CD14-positive monocyte (primary cell): Measurements from ENCODE around the gene PAFAH1B2. TPM values are rescaled to one million over a fixed set of nuclear protein-coding genes. Genes with fewer than 3 reads are reported as not detected.
"Not testable (repeated sequence)": the region's sequence is repeated elsewhere in the genome, so short reads cannot be mapped to it uniquely, and the experiment has no call there.

Source experiments
- DNase-seq, 3 donors: peaks; one replicate each; pipeline ENCODE4 v3.0.0-alpha.2; 2011 to 2022
- H2AFZ ChIP-seq: 2 replicates; pipeline ENCODE4 v1.6.0; 2012; ENCODE audit warnings: mild to moderate bottlenecking, low read depth, low read length, inconsistent platforms; ENCODE audit not compliant: insufficient read depth, poor library complexity, severe bottlenecking
- H3K27ac ChIP-seq, 2 donors: 1 replicate in 1 of 2; 2 replicates in 1 of 2; pipeline ENCODE4 v1.5.1; 2012 to 2013; ENCODE audit warnings: low read length in 2 of 2, control low read depth in 1 of 2, inconsistent platforms in 1 of 2, low read depth in 1 of 2, mild to moderate bottlenecking in 1 of 2
- H3K27me3 ChIP-seq, 2 donors: one replicate each; pipeline versions ENCODE4 v1.6.0 to v1.6.1; 2011 to 2013; ENCODE audit warnings: low read length in 2 of 2; ENCODE audit not compliant: control insufficient read depth in 2 of 2, insufficient read depth in 2 of 2
- H3K36me3 ChIP-seq, 2 donors: replicated peaks in 1 of 2; 1 replicate in 1 of 2; 2 replicates in 1 of 2; pipeline versions ENCODE4 v1.5.1 to v1.6.1; 2012 to 2013; ENCODE audit warnings: low read length in 2 of 2, control low read depth in 1 of 2, inconsistent platforms in 1 of 2, mild to moderate bottlenecking in 1 of 2; ENCODE audit not compliant: insufficient read depth in 2 of 2, control insufficient read depth in 1 of 2
- H3K4me1 ChIP-seq, 2 donors: 1 replicate in 1 of 2; 2 replicates in 1 of 2; pipeline versions ENCODE4 v1.5.1 to v1.6.1; 2012 to 2013; ENCODE audit warnings: low read length in 2 of 2, control low read depth in 1 of 2, inconsistent platforms in 1 of 2, mild to moderate bottlenecking in 1 of 2, moderate library complexity in 1 of 2; ENCODE audit not compliant: insufficient read depth in 2 of 2, control insufficient read depth in 1 of 2
- H3K4me2 ChIP-seq: replicated peaks from 2 replicates; pipeline ENCODE3; 2012; ENCODE audit warnings: low read length, moderate library complexity, mild to moderate bottlenecking; ENCODE audit not compliant: poor library complexity, severe bottlenecking; ENCODE audit errors: extremely low read depth
- H3K4me3 ChIP-seq, 3 experiments: fragments of 200-600 bp in 1 of 3; sonication (generic) in 1 of 3; replicated peaks in 1 of 3; 1 replicate in 2 of 3; 2 replicates in 1 of 3; pipeline ENCODE4 v1.5.1; 2011 to 2013; ENCODE audit warnings: low read length in 3 of 3, mild to moderate bottlenecking in 3 of 3, control low read depth in 2 of 3, low read depth in 2 of 3, inconsistent platforms in 1 of 3, moderate library complexity in 1 of 3
- H3K79me2 ChIP-seq: 2 replicates; pipeline ENCODE4 v1.6.0; 2012; ENCODE audit warnings: mild to moderate bottlenecking, control low read depth, inconsistent platforms, low read length, moderate library complexity; ENCODE audit not compliant: insufficient read depth
- H3K9ac ChIP-seq: 2 replicates; pipeline ENCODE4 v1.6.0; 2017; ENCODE audit warnings: low read length, mild to moderate bottlenecking; ENCODE audit not compliant: insufficient read depth, poor library complexity, severe bottlenecking
- H3K9me3 ChIP-seq, 2 donors: replicated peaks in 1 of 2; 1 replicate in 1 of 2; 2 replicates in 1 of 2; pipeline versions ENCODE4 v1.5.1 to v1.6.1; 2012 to 2013; ENCODE audit warnings: low read length in 2 of 2, control low read depth in 1 of 2; ENCODE audit not compliant: control insufficient read depth in 1 of 2, insufficient read depth in 1 of 2
- H4K20me1 ChIP-seq: 2 replicates; pipeline ENCODE4 v1.6.0; 2012; ENCODE audit warnings: mild to moderate bottlenecking, low read length, control low read depth, moderate library complexity; ENCODE audit not compliant: insufficient read depth
- H3K27ac Mint-ChIP-seq, 7 donors: one replicate each; pipeline ENCODE4 v1.8.0; 2020; ENCODE audit warnings: mild to moderate bottlenecking in 7 of 7, mixed read lengths in 7 of 7, moderate library complexity in 6 of 7, inconsistent platforms in 2 of 7
- H3K27me3 Mint-ChIP-seq, 3 donors: one replicate each; pipeline ENCODE4 v1.8.0; 2021 to 2022; ENCODE audit warnings: low read depth in 3 of 3, mild to moderate bottlenecking in 3 of 3, mixed read lengths in 3 of 3, moderate library complexity in 3 of 3, inconsistent platforms in 1 of 3
- H3K36me3 Mint-ChIP-seq, 2 donors: one replicate each; pipeline ENCODE4 v1.8.0; 2020; ENCODE audit warnings: mixed read lengths in 2 of 2, inconsistent platforms in 1 of 2, mild to moderate bottlenecking in 1 of 2
- H3K4me1 Mint-ChIP-seq: one replicate; pipeline ENCODE4 v1.8.0; 2020; ENCODE audit warnings: mild to moderate bottlenecking, mixed read lengths
- H3K4me3 Mint-ChIP-seq, 2 donors: one replicate each; pipeline ENCODE4 v1.8.0; 2020; ENCODE audit warnings: mild to moderate bottlenecking in 2 of 2, mixed read lengths in 2 of 2, moderate library complexity in 1 of 2
- H3K9me3 Mint-ChIP-seq, 7 donors: one replicate each; pipeline ENCODE4 v1.8.0; 2020 to 2022; ENCODE audit warnings: mixed read lengths in 7 of 7, mild to moderate bottlenecking in 6 of 7, moderate library complexity in 6 of 7, inconsistent platforms in 2 of 7
- CTCF ChIP-seq: fragments of 200-600 bp; IDR thresholded peaks from one replicate; pipeline ENCODE4 v1.8.0; 2022; ENCODE audit warnings: antibody characterized with exemption, mild to moderate bottlenecking
- WGBS: methylation state at CpG from one replicate; pipeline ENCODE4 v1.1.5; 2013; ENCODE audit warnings: missing lambda C conversion rate; ENCODE audit not compliant: insufficient coverage; 5-methylcytosine and 5-hydroxymethylcytosine counted together
- intact Hi-C, 2 donors: fragments of 100-400 bp; cut with micrococcal nuclease; formaldehyde crosslinking; loops; one replicate each; pipeline versions ENCODE4 v1.15.0 to v1.15.1; 2023
- polyA plus RNA-seq, 3 donors: library from polyadenylated mRNA; depleted of rRNA in 1 of 3; unstranded in 2 of 3; stranded (reverse) in 1 of 3; fragments of 300-500 nt in 2 of 3; fragments of >200 nt in 1 of 3; fragmentation: Illumina TruSeq in 2 of 3; gene quantifications; 1 replicate in 2 of 3; 2 replicates in 1 of 3; pipeline ENCODE4 v1.2.3, GENCODE V29; 2012 to 2021

PAFAH1B2 gene
- polyA plus RNA-seq, 3 donors, result 16.9 to 25.1 (median 23.7) TPM

GRCh38 chr11:117130879-117131278 is 13.2 kb upstream of the PAFAH1B2 start:
- Mint-ChIP-seq H3K4me3 (no peak overlapping the region), H3K27me3 (peaks cover 1 to 10% (median 5%) of the 10 kb centered on the region in 3 donors), H3K36me3 (no peaks in the 10 kb centered on the region), H3K27ac (no peak overlapping the region), H3K9me3 (peaks cover 0 to 2% (median 0%) of the 10 kb centered on the region in 7 donors), H3K4me1 (no peaks in the 10 kb centered on the region)
- Histone ChIP-seq H3K36me3 (no peaks in the 10 kb centered on the region), H2AFZ (no peak overlapping the region), H3K9ac (no peak overlapping the region), H3K9me3 (no peaks in the 10 kb centered on the region), H3K4me1 (no peaks in the 10 kb centered on the region), H4K20me1 (no peaks in the 10 kb centered on the region), H3K79me2 (no peaks in the 10 kb centered on the region), H3K4me3 (no peak overlapping the region), H3K27me3 (no peaks in the 10 kb centered on the region), H3K27ac (no peak overlapping the region), H3K4me2 (no peak overlapping the region)
- intact Hi-C loops, result loop anchor here in 1 of 2 donors (5.0 kb wide), 1 partner anchor 76 kb away; no protein-coding TSS in a partner anchor
- DNase-seq, result no peak
- TF ChIP-seq CTCF, result no peak
- no CpG with 5 or more reads among the region's 7 CpGs for WGBS

GRCh38 chr11:117134431-117134830 is 9.7 kb upstream of the PAFAH1B2 start:
- Mint-ChIP-seq H3K4me3 (no peak overlapping the region), H3K4me1 (peaks cover 3% of the 10 kb centered on the region), H3K9me3 (peaks cover 0 to 2% (median 0%) of the 10 kb centered on the region in 7 donors), H3K27me3 (peaks cover 1 to 12% (median 3%) of the 10 kb centered on the region in 3 donors), H3K36me3 (no peaks in the 10 kb centered on the region), H3K27ac (no peak overlapping the region)
- Histone ChIP-seq H2AFZ (no peak overlapping the region), H3K36me3 (no peaks in the 10 kb centered on the region), H3K27me3 (no peaks in the 10 kb centered on the region), H3K4me3 (no peak overlapping the region), H3K4me2 (no peak overlapping the region), H3K9ac (no peak overlapping the region), H3K79me2 (no peaks in the 10 kb centered on the region), H3K4me1 (no peaks in the 10 kb centered on the region), H3K9me3 (no peaks in the 10 kb centered on the region), H4K20me1 (no peaks in the 10 kb centered on the region), H3K27ac (no peak overlapping the region)
- no CpG with 5 or more reads among the region's 3 CpGs for WGBS
- intact Hi-C loops, result loop anchor here in 1 of 2 donors (5.0 kb wide), 1 partner anchor 73 kb away; no protein-coding TSS in a partner anchor
- no peak for DNase-seq
- no peak for TF ChIP-seq CTCF

DNA sequence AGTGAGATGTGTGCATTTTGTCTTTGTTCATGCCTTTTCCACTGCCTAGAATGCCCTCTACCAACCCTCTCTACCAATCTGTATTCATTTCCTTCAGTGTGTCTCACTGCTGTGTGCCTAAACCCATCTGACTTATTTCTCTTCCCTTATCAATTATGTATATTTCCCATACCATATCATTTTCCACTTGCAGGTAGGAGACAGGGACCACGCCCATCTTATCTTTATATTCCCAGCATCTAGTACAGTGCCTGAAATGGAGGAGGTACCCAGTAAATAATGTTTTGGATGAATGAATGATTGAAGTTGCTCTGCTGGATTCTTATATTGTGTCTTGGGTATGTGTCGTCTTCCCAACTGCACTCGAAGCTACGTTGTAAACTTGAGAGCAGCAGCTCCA is 9.1 kb upstream of the PAFAH1B2 start:
- H3K79me2 ChIP-seq, H3K4me1 ChIP-seq, H4K20me1 ChIP-seq, H3K9me3 Mint-ChIP-seq, H3K36me3 Mint-ChIP-seq, H3K4me3 ChIP-seq, H3K27me3 ChIP-seq, H2AFZ ChIP-seq, H3K4me3 Mint-ChIP-seq, H3K9ac ChIP-seq, H3K9me3 ChIP-seq, H3K27ac Mint-ChIP-seq, H3K27ac ChIP-seq, DNase-seq, H3K4me2 ChIP-seq, H3K36me3 ChIP-seq, H3K4me1 Mint-ChIP-seq: not testable (repeated sequence)
- WGBS, result no CpG with 5 or more reads among the region's 4 CpGs
- intact Hi-C loops, result loop anchor here in 1 of 2 donors (5.0 kb wide), 1 partner anchor 72 kb away; no protein-coding TSS in a partner anchor
- H3K27me3 Mint-ChIP-seq, result peaks cover 3 to 11% (median 3%) of the 10 kb centered on the region in 3 donors
